ENCODE measurements around the gene HCFC2.

Gene HCFC2

GRCh38 chr12:104121001-104121400 is 56.7 kb downstream of the HCFC2 start:
- DNase-seq (ENCODE audit: low spot score) = peak; percentile 81

- no peak for DNase-seq (ENCODE audit: low spot score)
These were observed 58.0 kb downstream of the HCFC2 start for GRCh38 chr12:104122298-104122697.

GRCh38 chr12:104126548-104126947 is 62.2 kb downstream of the HCFC2 start:
- DNase-seq (ENCODE audit: low spot score) = no peak

GRCh38 chr12:104130760-104131159 is 66.4 kb downstream of the HCFC2 start:
- no peak for DNase-seq (ENCODE audit: low spot score)

- no peak for DNase-seq (ENCODE audit: low spot score)
These were observed 67.3 kb downstream of the HCFC2 start for GRCh38 chr12:104131609-104132008.

GRCh38 chr12:104132351-104132956 is 68.1 kb downstream of the HCFC2 start:
- DNase-seq (ENCODE audit: low spot score) = no peak

GRCh38 chr12:104133321-104133720 is 69.0 kb downstream of the HCFC2 start:
- no peak for DNase-seq (ENCODE audit: low spot score)

GRCh38 chr12:104133866-104134265 is 69.5 kb downstream of the HCFC2 start:
- DNase-seq (ENCODE audit: low spot score) = no peak

GRCh38 chr12:104134882-104135281 is 70.6 kb downstream of the HCFC2 start:
- DNase-seq (ENCODE audit: low spot score) = no peak

- DNase-seq (ENCODE audit: low spot score) = no peak
These were observed 72.2 kb downstream of the HCFC2 start for GRCh38 chr12:104136577-104136976.

GRCh38 chr12:104137001-104137901 is 72.9 kb downstream of the HCFC2 start:
- peak; percentile 79 for DNase-seq (ENCODE audit: low spot score)

GRCh38 chr12:104137902-104138796 is 73.8 kb downstream of the HCFC2 start, which contains the start of gene NFYB:
NFYB (minus strand) TSS chr12:104138210; CDS start chr12:104135453, 2,757 bp downstream.
- DNase-seq (ENCODE audit: low spot score) = peak; percentile 97

GRCh38 chr12:104138797-104139152 is 74.4 kb downstream of the HCFC2 start:
- no peak for DNase-seq (ENCODE audit: low spot score)

GRCh38 chr12:104142543-104142942 is 78.2 kb downstream of the HCFC2 start:
- DNase-seq (ENCODE audit: low spot score) = no peak

- DNase-seq (ENCODE audit: low spot score) = no peak
These were observed 78.7 kb downstream of the HCFC2 start for GRCh38 chr12:104143002-104143401.

GRCh38 chr12:104143918-104144317 is 79.6 kb downstream of the HCFC2 start:
- no peak for DNase-seq (ENCODE audit: low spot score)

GRCh38 chr12:104147346-104147745 is 83.0 kb downstream of the HCFC2 start:
- no peak for DNase-seq (ENCODE audit: low spot score)

- DNase-seq (ENCODE audit: low spot score) = no peak
These were observed 86.1 kb downstream of the HCFC2 start for GRCh38 chr12:104150416-104150815.

GRCh38 chr12:104152685-104153241 is 88.4 kb downstream of the HCFC2 start:
- DNase-seq (ENCODE audit: low spot score) = no peak

- DNase-seq (ENCODE audit: low spot score) = no peak
These were observed 90.0 kb downstream of the HCFC2 start for GRCh38 chr12:104154286-104154685.

- DNase-seq (ENCODE audit: low spot score) = no peak
These were observed 90.5 kb downstream of the HCFC2 start for GRCh38 chr12:104154806-104155205.

Measured in kidney tubule cell (primary cell).